ENCODE data around the gene USP31.

Gene USP31

GRCh38 chr16:23016368-23016767 is 132.9 kb downstream of the USP31 start:
- DNase-seq (ENCODE audit: low read depth in 2 of 2) = no peak

DNA sequence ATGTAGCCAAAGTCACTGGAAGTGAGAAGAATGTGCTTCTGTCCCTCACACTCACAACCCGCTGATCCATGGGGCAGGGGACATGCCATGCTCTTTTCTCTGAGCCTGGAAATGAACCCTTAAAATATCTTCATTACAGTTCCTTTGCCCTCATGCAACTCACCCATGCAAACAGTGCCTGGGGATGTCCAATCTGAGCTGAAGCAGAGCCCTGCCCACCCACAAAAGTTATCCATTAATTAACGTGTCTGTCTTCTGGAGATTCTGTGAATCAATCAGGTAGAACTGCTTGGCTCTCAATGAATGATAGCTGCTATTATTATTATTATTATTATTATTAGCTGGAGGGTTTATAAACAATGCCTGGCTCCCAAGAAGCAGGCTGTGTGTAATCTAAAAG is 133.7 kb downstream of the USP31 start:
- no peak for DNase-seq (ENCODE audit: low read depth in 2 of 2)

GRCh38 chr16:23014592-23014991 is 134.7 kb downstream of the USP31 start:
- no peak for DNase-seq (ENCODE audit: low read depth in 2 of 2)
